Esophagus muscularis mucosa (tissue), 4 donors: ENCODE results near the gene MAFG. TPM values are rescaled to one million over a fixed set of nuclear protein-coding genes. Genes with fewer than 3 reads are reported as not detected.

Source experiments
- DNase-seq: peaks from one replicate; pipeline ENCODE4 v3.0.0-alpha.2; 2017; ENCODE audit errors: extremely low spot score
- H3K27ac ChIP-seq, 4 donors: fragments of 200-600 bp; sonication (generic); replicated peaks in 1 of 4; 1 replicate in 3 of 4; 2 replicates in 1 of 4; pipeline ENCODE4 v1.5.1; 2016 to 2019; ENCODE audit warnings: mild to moderate bottlenecking in 1 of 4
- H3K27me3 ChIP-seq, 4 donors: fragments of 200-600 bp; sonication (generic); one replicate each; pipeline versions ENCODE4 v1.5.1 to v1.6.0; 2016 to 2019
- H3K36me3 ChIP-seq, 4 donors: fragments of 200-600 bp; sonication (generic); one replicate each; pipeline ENCODE4 v1.5.1; 2016 to 2019
- H3K4me1 ChIP-seq, 4 donors: fragments of 200-600 bp; sonication (generic); one replicate each; pipeline ENCODE4 v1.5.1; 2016 to 2019
- H3K4me3 ChIP-seq, 4 donors: fragments of 200-600 bp; sonication (generic); 1 replicate in 2 of 4; 2 replicates in 2 of 4; pipeline ENCODE4 v1.5.1; 2016 to 2019; ENCODE audit warnings: mild to moderate bottlenecking in 4 of 4, moderate library complexity in 1 of 4
- H3K9me3 ChIP-seq, 4 donors: fragments of 200-600 bp; sonication (generic); 1 replicate in 3 of 4; 2 replicates in 1 of 4; pipeline ENCODE4 v1.5.1; 2016 to 2019
- CTCF ChIP-seq, 3 experiments: fragments of 200-600 bp in 2 of 3; fragments of 450-650 bp in 1 of 3; sonication (generic) in 2 of 3; IDR thresholded peaks; one replicate each; pipeline ENCODE4 v1.5.1; 2017 to 2019; ENCODE audit warnings: antibody characterized with exemption in 3 of 3, mild to moderate bottlenecking in 2 of 3, moderate library complexity in 1 of 3
- EP300 ChIP-seq: sonication (generic); formaldehyde crosslinking; IDR thresholded peaks from one replicate; pipeline ENCODE4 v1.6.1; 2017; ENCODE audit warnings: antibody characterized with exemption
- POLR2A ChIP-seq: fragments of 450-650 bp; IDR thresholded peaks from one replicate; pipeline ENCODE4 v1.6.1; 2017; ENCODE audit warnings: antibody characterized with exemption, moderate library complexity, mild to moderate bottlenecking, low read depth
- POLR2AphosphoS5 ChIP-seq, 2 donors: sonication (generic); formaldehyde crosslinking; IDR thresholded peaks; one replicate each; pipeline ENCODE4 v1.6.1; 2017; ENCODE audit warnings: antibody characterized with exemption in 2 of 2
- WGBS: methylation state at CpG from one replicate; pipeline ENCODE4 v1.1.5; 2018; 5-methylcytosine and 5-hydroxymethylcytosine counted together
- intact Hi-C: fragments of 100-400 bp; cut with DNase I; formaldehyde crosslinking; loops from one replicate; pipeline ENCODE4 v1.15.1; 2023
- total RNA-seq, 4 donors: library from RNA; depleted of rRNA; stranded (reverse); fragments of >200 nt; gene quantifications; one replicate each; pipeline versions ENCODE4 v1.1.0 to v1.2.1, GENCODE V29; 2016

Gene MAFG
- total RNA-seq, 4 donors from 2014 or later: 23.7 to 41.7 (median 33.6) TPM

GRCh38 chr17:81968396-81968745 lies 40.8 kb upstream of the MAFG start:
- H3K9me3 ChIP-seq: no peaks in the 10 kb centered on the region
- no peaks in the 10 kb centered on the region for H3K36me3 ChIP-seq
- intact Hi-C loops: no loop called here
- DNase-seq: no peak
- no peak for TF ChIP-seq EP300
- peaks cover 0 to 55% (median 0%) of the 10 kb centered on the region in 4 donors for H3K27me3 ChIP-seq
- H3K4me3 ChIP-seq: peak overlapping the region in 3 of 4 donors; percentile 35 to 44 (median 37)
- WGBS: 79% methylated on average over 7 of the region's 7 CpGs
- no peak overlapping the region for H3K27ac ChIP-seq
- peaks cover 15 to 27% (median 20%) of the 10 kb centered on the region in 4 donors for H3K4me1 ChIP-seq

- intact Hi-C loops: no loop called here
- Histone ChIP-seq H3K27ac (peak overlapping the region in 2 of 4 donors; percentile 9 to 28), H3K4me3 (peak overlapping the region; percentile 18 to 44 (median 36)), H3K4me1 (peaks cover 15 to 27% (median 20%) of the 10 kb centered on the region in 4 donors), H3K9me3 (no peaks in the 10 kb centered on the region), H3K27me3 (peaks cover 0 to 61% (median 2%) of the 10 kb centered on the region in 4 donors), H3K36me3 (no peaks in the 10 kb centered on the region)
- peak; percentile 39 to 56 for TF ChIP-seq POLR2AphosphoS5 (IDR thresholded peaks at IDR 0.05)
- no peak for TF ChIP-seq EP300
- no peak for TF ChIP-seq POLR2A
- no peak for TF ChIP-seq CTCF (IDR thresholded peaks at IDR 0.05)
- peak; percentile 95 for DNase-seq
- 15% methylated on average over 23 of the region's 36 CpGs for WGBS
These were observed 40.2 kb upstream of the MAFG start for GRCh38 chr17:81967533-81968395.

DNA sequence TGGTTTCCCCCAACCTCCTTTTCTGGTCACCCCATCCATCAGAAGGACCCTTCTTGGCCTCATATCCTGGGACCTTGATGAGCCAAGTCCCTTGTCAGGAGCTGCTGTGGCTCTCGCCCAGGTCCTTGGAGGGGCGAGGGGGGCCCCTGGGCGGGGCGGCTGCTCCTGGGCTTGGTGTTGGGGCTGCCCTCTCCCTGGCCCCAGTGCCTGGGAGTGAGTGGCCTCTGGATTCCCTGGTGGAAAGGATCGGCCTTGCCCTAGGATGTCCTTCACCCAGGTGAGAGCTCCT lies 39.7 kb upstream of the MAFG start:
- no peak for DNase-seq
- Histone ChIP-seq H3K4me3 (no peak overlapping the region), H3K27ac (peak overlapping the region in 2 of 4 donors; percentile 9 to 28), H3K27me3 (peaks cover 0 to 67% (median 5%) of the 10 kb centered on the region in 4 donors), H3K36me3 (no peaks in the 10 kb centered on the region), H3K9me3 (no peaks in the 10 kb centered on the region), H3K4me1 (peaks cover 15 to 28% (median 20%) of the 10 kb centered on the region in 4 donors)
- intact Hi-C loops: no loop called here
- no CpG with 5 or more reads among the region's 5 CpGs for WGBS
- no peak for TF ChIP-seq CTCF (IDR thresholded peaks at IDR 0.05)
- TF ChIP-seq POLR2A: no peak
- no peak for TF ChIP-seq POLR2AphosphoS5 (IDR thresholded peaks at IDR 0.05)
- no peak for TF ChIP-seq EP300

GRCh38 chr17:81966343-81967243 lies 39.1 kb upstream of the MAFG start:
- Histone ChIP-seq H3K9me3 (no peaks in the 10 kb centered on the region), H3K36me3 (no peaks in the 10 kb centered on the region), H3K27ac (peak overlapping the region in 2 of 4 donors; percentile 9 to 28), H3K4me1 (peaks cover 18 to 34% (median 25%) of the 10 kb centered on the region in 4 donors), H3K27me3 (peaks cover 0 to 73% (median 11%) of the 10 kb centered on the region in 4 donors), H3K4me3 (no peak overlapping the region)
- intact Hi-C loops: no loop called here
- TF ChIP-seq POLR2AphosphoS5 (IDR thresholded peaks at IDR 0.05): peak; percentile 35 to 69
- no peak for TF ChIP-seq EP300
- WGBS: 81% methylated on average over 14 of the region's 41 CpGs
- no peak for DNase-seq

DNA sequence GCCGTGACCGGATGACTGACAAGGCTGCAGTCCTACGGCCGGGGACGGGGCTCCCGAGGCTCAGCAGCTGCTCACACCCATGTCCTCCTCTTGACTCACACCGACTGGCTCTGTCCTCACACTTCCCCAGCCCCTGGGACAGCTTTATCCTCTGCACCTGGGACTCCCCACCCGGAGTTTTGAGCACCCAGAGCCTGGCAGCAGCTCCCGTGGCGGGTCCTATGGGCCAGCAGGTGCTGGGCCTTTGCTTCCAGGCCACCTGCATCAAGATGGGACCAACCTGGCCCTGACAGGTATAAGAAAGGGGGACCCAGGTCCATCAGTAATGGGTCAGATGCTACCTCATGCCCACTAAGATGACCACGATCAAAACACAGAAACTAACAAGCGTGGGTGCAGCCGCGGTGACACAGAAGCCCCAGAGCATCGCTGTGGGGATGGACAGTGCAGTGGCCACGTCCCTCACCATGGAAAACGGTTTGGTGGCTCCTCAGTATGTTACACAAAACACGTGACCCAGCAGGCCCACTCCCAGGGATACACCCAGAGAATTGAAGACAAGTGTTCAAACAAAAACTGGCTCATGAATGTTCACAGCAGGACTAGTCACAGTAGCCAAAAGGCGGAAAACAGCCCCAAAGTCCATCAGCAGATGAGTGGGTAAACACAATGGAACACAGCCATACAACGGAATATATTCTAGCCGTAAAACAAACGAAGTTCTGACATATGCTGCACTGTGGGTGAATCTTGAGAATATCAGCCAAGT lies 36.7 kb upstream of the MAFG start:
- intact Hi-C loops: no loop called here
- Histone ChIP-seq H3K27me3 (peaks cover 10 to 90% (median 24%) of the 10 kb centered on the region in 4 donors), H3K9me3 (no peaks in the 10 kb centered on the region), H3K27ac (no peak overlapping the region), H3K4me3 (no peak overlapping the region), H3K36me3 (no peaks in the 10 kb centered on the region), H3K4me1 (peaks cover 28 to 57% (median 44%) of the 10 kb centered on the region in 4 donors)
- TF ChIP-seq EP300: no peak
- no peak for TF ChIP-seq POLR2AphosphoS5 (IDR thresholded peaks at IDR 0.05)
- TF ChIP-seq CTCF (IDR thresholded peaks at IDR 0.05): no peak
- TF ChIP-seq POLR2A: no peak
- DNase-seq: no peak
- WGBS: 78% methylated on average over 15 of the region's 22 CpGs
